Ureter (tissue), 1 donor: ENCODE results near the gene PIKFYVE. TPM values are rescaled to one million over a fixed set of nuclear protein-coding genes. Genes with fewer than 3 reads are reported as not detected.

Experiments
- total RNA-seq: library from RNA; stranded (reverse); gene quantifications from one replicate; pipeline ENCODE4 v1.2.4, GENCODE V29; 2023
- donor health status: DM: yes; HTN: yes; CAD: no.

PIKFYVE gene
- total RNA-seq, 1 donor from 2014 or later, result 34.4 TPM

Other genes with a start within 250 kb of the PIKFYVE start
- 15.2 TPM for gene PLEKHM3, start 240.7 kb upstream of the PIKFYVE start, total RNA-seq
- not detected for gene CRYGD, start 141.7 kb upstream of the PIKFYVE start, total RNA-seq
- not detected for gene CRYGC, start 136.4 kb upstream of the PIKFYVE start, total RNA-seq
- gene CRYGB, start 120.1 kb upstream of the PIKFYVE start, total RNA-seq, result not detected
- gene CRYGA, start 102.7 kb upstream of the PIKFYVE start, total RNA-seq, result not detected
- not detected for gene C2orf80, start 76.2 kb upstream of the PIKFYVE start, total RNA-seq
- gene IDH1, start 11.2 kb upstream of the PIKFYVE start, total RNA-seq, result 488 TPM
- gene PTH2R, start 140.5 kb downstream of the PIKFYVE start, total RNA-seq, result not detected